PFSK-1 (cell line): ENCODE results near the gene PSMB9.

Experiments
- FOXP2 ChIP-seq: optimal IDR thresholded peaks from 2 replicates; pipeline ENCODE3; 2011; ENCODE audit warnings: borderline replicate concordance, control low read depth, inconsistent platforms; ENCODE audit not compliant: insufficient read depth; ENCODE audit errors: extremely low read length, extremely low read depth
- POLR2AphosphoS5 ChIP-seq: IDR thresholded peaks from 2 replicates; pipeline ENCODE4 v1.6.1; 2012; ENCODE audit warnings: low read depth, mild to moderate bottlenecking, control low read depth, low read length, moderate library complexity
- REST ChIP-seq, 2 experiments: IDR thresholded peaks; 2 replicates each; pipeline versions ENCODE4 v1.6.1 to v1.8.0; 2011 to 2012; ENCODE audit warnings: low read depth in 2 of 2, low read length in 2 of 2, control low read depth in 1 of 2, inconsistent platforms in 1 of 2, mild to moderate bottlenecking in 1 of 2, moderate library complexity in 1 of 2; ENCODE audit not compliant: insufficient read depth in 1 of 2
- SIN3A ChIP-seq: IDR thresholded peaks from 2 replicates; pipeline ENCODE4 v1.6.1; 2012; ENCODE audit warnings: mild to moderate bottlenecking, low read length, moderate library complexity, borderline replicate concordance; ENCODE audit not compliant: insufficient read depth
- TAF1 ChIP-seq: IDR thresholded peaks from 2 replicates; pipeline ENCODE4 v1.6.1; 2012; ENCODE audit warnings: low read length, control low read depth, borderline replicate concordance; ENCODE audit not compliant: insufficient read depth

GRCh38 chr6:32845384-32845884 is 8.6 kb upstream of the PSMB9 start:
- TF ChIP-seq TAF1 (no peak), POLR2AphosphoS5 (no peak), REST (IDR thresholded peaks at IDR 0.05; ENCODE audit: insufficient read depth in 1 of 2, low read depth in 2 of 2, low read length in 2 of 2) (no peak), SIN3A (no peak), FOXP2 (no peak)
